Panc1 (cell line): ENCODE data around the gene GANAB. TPM values are rescaled to one million over a fixed set of nuclear protein-coding genes. Genes with fewer than 3 reads are reported as not detected.

Source experiments
- ATAC-seq: fragments of 200-7000 bp; cut with Tn5 transposase; 2 replicates; pipeline ENCODE4 v1.9.1; 2020; ENCODE audit warnings: mild to moderate bottlenecking, moderate library complexity
- BruUV-seq: library from RNA; stranded (reverse); fragments of 400-500 nt; replicated peaks from 2 replicates; lab custom pipeline; 2021; lab: Mats Ljungman, UMichigan
- CTCF ChIA-PET: fragments of 300-600 bp; sonication (Branson Sonifier 250); formaldehyde crosslinking; loops from one replicate; lab custom pipeline; 2022; ENCODE audit warnings: antibody characterized with exemption; lab: Charles Lee
- POLR2A ChIA-PET: fragments of 300-600 bp; sonication (Branson Sonifier 250); formaldehyde crosslinking; loops from one replicate; lab custom pipeline; 2022; ENCODE audit warnings: antibody characterized with exemption; lab: Charles Lee
- DNase-seq: peaks from one replicate; pipeline ENCODE4 v3.0.0-alpha.2; 2010; ENCODE audit warnings: low read depth, low spot score
- H3K27ac ChIP-seq: 2 replicates; pipeline ENCODE4 v1.5.1; 2011; ENCODE audit warnings: mild to moderate bottlenecking, low read length, inconsistent platforms
- H3K27me3 ChIP-seq: fragments of 200-500 bp; sonication (Bioruptor generic); 2 replicates; pipeline ENCODE4 v1.6.0; 2014; ENCODE audit warnings: low read length, inconsistent platforms; ENCODE audit not compliant: control insufficient read depth, insufficient read depth
- H3K36me3 ChIP-seq: fragments of 200-500 bp; sonication (Bioruptor generic); 2 replicates; pipeline ENCODE4 v1.5.1; 2014; ENCODE audit warnings: inconsistent platforms, mild to moderate bottlenecking, low read length, moderate library complexity; ENCODE audit not compliant: control insufficient read depth, insufficient read depth
- H3K4me1 ChIP-seq: 2 replicates; pipeline ENCODE4 v1.5.1; 2011; ENCODE audit warnings: inconsistent platforms, mild to moderate bottlenecking, low read length, moderate library complexity; ENCODE audit not compliant: control insufficient read depth, insufficient read depth
- H3K4me3 ChIP-seq, 2 experiments: 2 replicates each; pipeline ENCODE4 v1.5.1; 2011 to 2012; ENCODE audit warnings: low read depth in 2 of 2, low read length in 2 of 2, mild to moderate bottlenecking in 2 of 2, inconsistent platforms in 1 of 2, moderate library complexity in 1 of 2
- H3K9me3 ChIP-seq: fragments of 200-500 bp; sonication (Bioruptor generic); 2 replicates; pipeline ENCODE4 v1.5.1; 2014; ENCODE audit warnings: low read depth, mild to moderate bottlenecking, inconsistent platforms, low read length, moderate library complexity; ENCODE audit not compliant: control insufficient read depth, insufficient read depth
- CTCF ChIP-seq: fragments of 450-650 bp; IDR thresholded peaks from 2 replicates; pipeline ENCODE4 v1.5.1; 2017; ENCODE audit warnings: mild to moderate bottlenecking
- POLR2AphosphoS5 ChIP-seq: IDR thresholded peaks from 2 replicates; pipeline ENCODE4 v1.6.1; 2012; ENCODE audit warnings: mild to moderate bottlenecking, low read depth, low read length, moderate library complexity
- REST ChIP-seq, 2 experiments: IDR thresholded peaks; 2 replicates each; pipeline ENCODE4 v1.6.1; 2011 to 2012; ENCODE audit warnings: low read depth in 2 of 2, control low read depth in 1 of 2, low read length in 1 of 2, mild to moderate bottlenecking in 1 of 2, moderate library complexity in 1 of 2; ENCODE audit not compliant: insufficient read depth in 1 of 2
- SIN3A ChIP-seq: IDR thresholded peaks from 2 replicates; pipeline ENCODE4 v1.6.1; 2012; ENCODE audit warnings: low read depth, mild to moderate bottlenecking, low read length, moderate library complexity, borderline replicate concordance; ENCODE audit not compliant: insufficient read depth
- TCF7L2 ChIP-seq: IDR thresholded peaks from 2 replicates; pipeline ENCODE4 v1.6.1; 2011; ENCODE audit warnings: mild to moderate bottlenecking, low read depth, low read length, inconsistent platforms
- in situ Hi-C: cut with HindIII; loops from 2 replicates; pipeline ENCODE4 v1.10.0; 2016; ENCODE audit warnings: low sequenced_read_pairs, low pct_unique_long_range_greater_than_20kb
- intact Hi-C: fragments of 100-400 bp; cut with micrococcal nuclease; formaldehyde crosslinking; loops from one replicate; pipeline ENCODE4 v1.10.0; 2022; ENCODE audit not compliant: unreplicated experiment
- total RNA-seq: library from RNA; stranded (reverse); gene quantifications from one replicate; pipeline ENCODE4 v1.2.1, GENCODE V29; 2021; ENCODE audit not compliant: unreplicated experiment

The GANAB gene
- total RNA-seq, 1 experiment from 2014 or later: 415 TPM

- TF ChIP-seq POLR2AphosphoS5 (no peak), TCF7L2 (no peak), REST (IDR thresholded peaks at IDR 0.05; ENCODE audit: insufficient read depth in 1 of 2, low read depth in 2 of 2, low read length in 1 of 2) (no peak), SIN3A (no peak), CTCF (no peak)
- ChIA-PET CTCF (interaction anchor here (0.7 kb wide), 1 partner anchor 230 kb away, joined by 3 read pairs; no protein-coding TSS in a partner anchor), POLR2A (interaction anchor here (0.6 to 0.8 kb wide), 3 partner anchors 23 to 62 kb away, joined by 4 to 8 read pairs (median 5); no protein-coding TSS in a partner anchor)
- no TSS peak for BruUV-seq
- H3K27me3 ChIP-seq: no peaks in the 10 kb centered on the region
- in situ Hi-C loops: no loop called here
- DNase-seq: no peak
- peaks cover 14% of the 10 kb centered on the region for H3K4me1 ChIP-seq
- intact Hi-C loops: no loop called here
- peaks cover 12% of the 10 kb centered on the region; the same call in 1 of the 2 replicates for H3K36me3 ChIP-seq
- H3K4me3 ChIP-seq: peak overlapping the region; percentile 39 to 94; a peak in 3 of 4 replicates
- H3K9me3 ChIP-seq: no peaks in the 10 kb centered on the region
- ATAC-seq: no peak; the same call in 1 of the 2 replicates
- peak overlapping the region; percentile 97 for H3K27ac ChIP-seq
Measured at GRCh38 chr11:62622476-62623089, 23.8 kb downstream of the GANAB start.

- Histone ChIP-seq H3K36me3 (peaks cover 8% of the 10 kb centered on the region; the same call in 1 of the 2 replicates), H3K9me3 (no peaks in the 10 kb centered on the region), H3K4me3 (peak within 1 kb of the TSS; percentile 81 to 94), H3K27ac (peak within 1 kb of the TSS; percentile 98), H3K27me3 (no peaks in the 10 kb centered on the region), H3K4me1 (peaks cover 14% of the 10 kb centered on the region)
- peak; percentile 91 for TF ChIP-seq POLR2AphosphoS5
- peak; percentile 60; the same call in 1 of the 2 replicates for TF ChIP-seq SIN3A
- TF ChIP-seq REST (IDR thresholded peaks at IDR 0.05; ENCODE audit: insufficient read depth in 1 of 2, low read depth in 2 of 2, low read length in 1 of 2): no peak
- ATAC-seq (peak; percentile 99), DNase-seq (peak; percentile 85)
- ChIA-PET CTCF (interaction anchor here (0.7 kb wide), 1 partner anchor 229 kb away, joined by 3 read pairs; no protein-coding TSS in a partner anchor), POLR2A (interaction anchor here (0.6 to 0.8 kb wide), 6 partner anchors 22 to 79 kb away, joined by 3 to 14 read pairs (median 4); no protein-coding TSS in a partner anchor)
- intact Hi-C loops: no loop called here
- BruUV-seq: no TSS peak
- in situ Hi-C loops: no loop called here
Measured at GRCh38 chr11:62621567-62622470, 24.6 kb downstream of the GANAB start, which contains the start of gene B3GAT3. TSS of gene B3GAT3 (minus strand) at chr11:62621986. CDS start at chr11:62621947, 39 bp downstream.
